ENCODE measurements around the gene KLHL4. TPM values are rescaled to one million over a fixed set of nuclear protein-coding genes. Genes with fewer than 3 reads are reported as not detected.
"Not testable (repeated sequence)": the region's sequence is repeated elsewhere in the genome, so short reads cannot be mapped to it uniquely, and the experiment has no call there.

KLHL4 gene
- total and polyA plus RNA-seq, 10 donors = 0.20 to 3.6 (median 2.6) TPM

DNA sequence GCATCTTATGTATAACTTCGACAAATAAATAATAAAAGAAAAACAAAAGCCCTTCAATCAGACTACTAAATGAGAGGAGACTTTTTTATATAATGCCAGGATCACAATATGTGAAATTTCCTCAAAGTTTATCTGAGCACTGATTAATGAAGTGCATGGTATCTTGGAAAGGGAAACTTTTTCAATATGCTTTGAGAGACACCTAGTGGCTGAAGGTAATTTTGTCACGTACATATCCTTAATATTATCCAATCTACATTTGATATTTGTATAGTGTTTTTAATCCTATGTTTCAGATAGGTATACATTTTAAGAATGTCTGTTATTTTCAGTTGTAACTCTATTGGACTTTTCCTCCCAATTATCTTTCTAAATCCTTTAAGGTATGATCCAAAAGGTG, 146.8 kb downstream of the KLHL4 start:
- no peaks in the 10 kb centered on the region for H3K27me3 ChIP-seq (replicated peaks in 1 of 7)
- intact Hi-C loops (cut with DNase I; ENCODE audit: low total_unique reads) = loop anchor here (10.0 kb wide), 1 partner anchor 330 kb away; no protein-coding TSS in a partner anchor

DNA sequence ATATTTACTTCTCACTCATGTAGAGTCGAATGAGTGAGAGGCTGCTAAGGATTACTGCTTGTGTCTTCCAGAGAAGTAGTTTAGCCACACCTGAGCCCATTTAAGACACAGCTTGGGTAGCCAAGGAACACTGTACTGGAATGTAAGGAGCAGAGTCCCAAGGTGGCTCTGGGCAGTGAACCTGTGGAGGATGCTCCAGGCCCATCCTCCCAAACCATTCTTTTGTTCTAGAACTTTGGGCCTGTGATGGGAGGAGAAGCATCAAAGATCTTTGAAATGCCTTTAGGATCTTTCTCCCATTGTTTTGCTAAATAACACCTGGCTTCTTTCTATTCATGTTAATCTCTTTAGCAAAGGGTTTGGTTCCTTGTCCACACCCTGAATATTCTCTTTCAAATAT, 162.2 kb downstream of the KLHL4 start:
- Histone ChIP-seq H3K4me1 (no peaks in the 10 kb centered on the region), H3K36me3 (no peaks in the 10 kb centered on the region), H3K4me3 (no peak overlapping the region), H3K27me3 (replicated peaks in 1 of 7) (no peaks in the 10 kb centered on the region), H3K27ac (no peak overlapping the region), H3K9me3 (no peaks in the 10 kb centered on the region)
- TF ChIP-seq, protein P1, sequence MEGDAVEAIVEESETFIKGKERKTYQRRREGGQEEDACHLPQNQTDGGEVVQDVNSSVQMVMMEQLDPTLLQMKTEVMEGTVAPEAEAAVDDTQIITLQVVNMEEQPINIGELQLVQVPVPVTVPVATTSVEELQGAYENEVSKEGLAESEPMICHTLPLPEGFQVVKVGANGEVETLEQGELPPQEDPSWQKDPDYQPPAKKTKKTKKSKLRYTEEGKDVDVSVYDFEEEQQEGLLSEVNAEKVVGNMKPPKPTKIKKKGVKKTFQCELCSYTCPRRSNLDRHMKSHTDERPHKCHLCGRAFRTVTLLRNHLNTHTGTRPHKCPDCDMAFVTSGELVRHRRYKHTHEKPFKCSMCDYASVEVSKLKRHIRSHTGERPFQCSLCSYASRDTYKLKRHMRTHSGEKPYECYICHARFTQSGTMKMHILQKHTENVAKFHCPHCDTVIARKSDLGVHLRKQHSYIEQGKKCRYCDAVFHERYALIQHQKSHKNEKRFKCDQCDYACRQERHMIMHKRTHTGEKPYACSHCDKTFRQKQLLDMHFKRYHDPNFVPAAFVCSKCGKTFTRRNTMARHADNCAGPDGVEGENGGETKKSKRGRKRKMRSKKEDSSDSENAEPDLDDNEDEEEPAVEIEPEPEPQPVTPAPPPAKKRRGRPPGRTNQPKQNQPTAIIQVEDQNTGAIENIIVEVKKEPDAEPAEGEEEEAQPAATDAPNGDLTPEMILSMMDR (IDR thresholded peaks at IDR 0.05 in 8 of 11, conservative IDR thresholded peaks at IDR 0.05 in 3 of 11) = no peak
- no peak for TF ChIP-seq POLR2AphosphoS5 (IDR thresholded peaks at IDR 0.05)
- no peak for TF ChIP-seq POLR2A (IDR thresholded peaks at IDR 0.05)
- WGBS, 5 donors = 44 to 70% (median 58%) methylated on average over 1 of the region's 1 CpG
- intact Hi-C loops (cut with DNase I; ENCODE audit: low total_unique reads) = no loop called here
- no peak for DNase-seq

More for the DNA sequence above, 146.8 kb downstream of the KLHL4 start:
- no peak for DNase-seq
- TF ChIP-seq POLR2A (IDR thresholded peaks at IDR 0.05) = no peak
- TF ChIP-seq POLR2AphosphoS5 (IDR thresholded peaks at IDR 0.05) = no peak
- TF ChIP-seq, protein P1 (IDR thresholded peaks at IDR 0.05 in 8 of 11, conservative IDR thresholded peaks at IDR 0.05 in 3 of 11) = peak in 3 of 11 experiments; percentile 18 to 28 (median 24)
- H3K9me3 ChIP-seq = no peaks in the 10 kb centered on the region
- 2 to 14% (median 6%) methylated on average over 2 of the region's 2 CpGs for WGBS, 5 donors
- no peak overlapping the region for H3K27ac ChIP-seq
- no peaks in the 10 kb centered on the region for H3K36me3 ChIP-seq
- H3K4me3 ChIP-seq = no peak overlapping the region
- H3K4me1 ChIP-seq = no peaks in the 10 kb centered on the region

DNA sequence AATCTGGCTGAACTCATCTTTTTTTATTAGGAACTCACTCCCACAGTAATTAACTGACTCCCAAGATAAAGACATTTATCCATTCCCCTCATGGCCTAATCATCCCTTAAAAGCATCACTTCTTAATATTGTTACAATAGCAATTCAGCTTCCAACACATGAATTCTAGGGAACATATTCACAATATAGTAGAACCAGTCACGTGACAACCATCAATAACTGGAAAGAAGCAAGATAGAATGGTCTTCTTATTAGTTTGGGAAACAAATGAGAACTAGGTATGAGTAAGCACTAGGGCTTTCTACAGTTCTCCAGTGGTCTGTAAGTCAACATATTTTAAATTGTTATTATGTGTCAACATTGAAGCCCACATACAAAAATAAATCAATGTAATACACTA, 170.1 kb downstream of the KLHL4 start:
- DNase-seq = no peak
- no peak for TF ChIP-seq POLR2A (IDR thresholded peaks at IDR 0.05)
- no peak for TF ChIP-seq POLR2AphosphoS5 (IDR thresholded peaks at IDR 0.05)
- TF ChIP-seq, protein P1 (IDR thresholded peaks at IDR 0.05 in 8 of 11, conservative IDR thresholded peaks at IDR 0.05 in 3 of 11) = no peak
- 76 to 100% (median 93%) methylated on average over 1 of the region's 1 CpG for WGBS, 5 donors
- no peak overlapping the region for H3K4me3 ChIP-seq
- H3K27me3 ChIP-seq (replicated peaks in 1 of 7) = no peaks in the 10 kb centered on the region
- no peaks in the 10 kb centered on the region for H3K9me3 ChIP-seq
- intact Hi-C loops (cut with DNase I; ENCODE audit: low total_unique reads) = no loop called here
- no peaks in the 10 kb centered on the region for H3K4me1 ChIP-seq
- no peaks in the 10 kb centered on the region for H3K36me3 ChIP-seq
- H3K27ac ChIP-seq = no peak overlapping the region

DNA sequence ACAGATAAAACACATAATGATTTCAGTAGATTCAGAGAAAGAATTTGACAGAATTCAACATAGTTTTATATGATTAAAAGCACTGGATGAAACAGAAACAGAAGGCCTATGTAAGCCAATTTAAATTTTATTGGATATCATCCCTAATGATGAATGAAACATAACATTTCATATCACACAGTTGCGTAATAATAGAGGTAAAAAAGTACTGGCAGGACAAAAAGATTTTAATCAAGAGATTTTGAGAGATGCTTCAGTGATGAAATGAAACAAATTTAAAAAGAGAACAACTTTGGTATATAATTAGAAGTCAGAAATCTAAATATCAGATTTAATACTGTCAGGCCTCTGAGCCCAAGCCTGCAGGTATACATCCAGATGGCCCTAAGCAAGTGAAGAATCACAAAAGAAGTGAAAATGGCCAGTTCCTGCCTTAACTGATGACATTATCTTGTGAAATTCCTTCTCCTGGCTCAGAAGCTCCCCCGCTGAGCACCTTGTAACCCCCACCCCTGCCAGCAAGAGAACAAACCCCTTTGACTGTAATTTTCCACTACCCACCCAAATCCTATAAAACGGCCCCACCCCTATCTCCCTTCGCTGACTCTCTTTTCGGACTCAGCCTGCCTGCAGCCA, 170.6 kb downstream of the KLHL4 start:
- H3K4me3 ChIP-seq; H3K4me1 ChIP-seq; H3K27me3 ChIP-seq (replicated peaks in 1 of 7); DNase-seq; H3K36me3 ChIP-seq; H3K9me3 ChIP-seq; H3K27ac ChIP-seq; intact Hi-C loops (cut with DNase I; ENCODE audit: low total_unique reads): not testable (repeated sequence)
- WGBS, 5 donors = 70 to 86% (median 75%) methylated on average over 5 of the region's 5 CpGs

- DNase-seq; H3K4me3 ChIP-seq; intact Hi-C loops (cut with DNase I; ENCODE audit: low total_unique reads); H3K27ac ChIP-seq; H3K4me1 ChIP-seq; H3K9me3 ChIP-seq; H3K36me3 ChIP-seq; H3K27me3 ChIP-seq (replicated peaks in 1 of 7): not testable (repeated sequence)
- WGBS, 5 donors = 83 to 95% (median 87%) methylated on average over 7 of the region's 7 CpGs
These were observed 171.6 kb downstream of the KLHL4 start for GRCh38 chrX:87689218-87689617.
